ENCODE results near the gene OR6N2.
A peak's percentile ranks its signal among the peaks of the same experiment; 100 is the strongest.

GRCh38 chr1:158793604-158794003, 12.6 kb upstream of the OR6N2 start:
- no peak for TF ChIP-seq POLR2AphosphoS5 (IDR thresholded peaks at IDR 0.05; ENCODE audit: low read depth)
- peak; percentile 10 for TF ChIP-seq CTCF (IDR thresholded peaks at IDR 0.05; ENCODE audit: insufficient read depth, low read length)
